ENCODE results near the gene IL1RL2.

- TF ChIP-seq, protein P1, sequence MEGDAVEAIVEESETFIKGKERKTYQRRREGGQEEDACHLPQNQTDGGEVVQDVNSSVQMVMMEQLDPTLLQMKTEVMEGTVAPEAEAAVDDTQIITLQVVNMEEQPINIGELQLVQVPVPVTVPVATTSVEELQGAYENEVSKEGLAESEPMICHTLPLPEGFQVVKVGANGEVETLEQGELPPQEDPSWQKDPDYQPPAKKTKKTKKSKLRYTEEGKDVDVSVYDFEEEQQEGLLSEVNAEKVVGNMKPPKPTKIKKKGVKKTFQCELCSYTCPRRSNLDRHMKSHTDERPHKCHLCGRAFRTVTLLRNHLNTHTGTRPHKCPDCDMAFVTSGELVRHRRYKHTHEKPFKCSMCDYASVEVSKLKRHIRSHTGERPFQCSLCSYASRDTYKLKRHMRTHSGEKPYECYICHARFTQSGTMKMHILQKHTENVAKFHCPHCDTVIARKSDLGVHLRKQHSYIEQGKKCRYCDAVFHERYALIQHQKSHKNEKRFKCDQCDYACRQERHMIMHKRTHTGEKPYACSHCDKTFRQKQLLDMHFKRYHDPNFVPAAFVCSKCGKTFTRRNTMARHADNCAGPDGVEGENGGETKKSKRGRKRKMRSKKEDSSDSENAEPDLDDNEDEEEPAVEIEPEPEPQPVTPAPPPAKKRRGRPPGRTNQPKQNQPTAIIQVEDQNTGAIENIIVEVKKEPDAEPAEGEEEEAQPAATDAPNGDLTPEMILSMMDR (IDR thresholded peaks at IDR 0.05; ENCODE audit: insufficient read depth, low read length): no peak
- TF ChIP-seq POLR2AphosphoS5 (IDR thresholded peaks at IDR 0.05; ENCODE audit: low read depth): no peak
- no peak for TF ChIP-seq REST (IDR thresholded peaks at IDR 0.05; ENCODE audit: insufficient replicate concordance, low read depth)
- no peak for TF ChIP-seq GABPA (IDR thresholded peaks at IDR 0.05; ENCODE audit: low read depth)
- TF ChIP-seq SPI1 (IDR thresholded peaks at IDR 0.05; ENCODE audit: borderline replicate concordance, low read depth): no peak
Measured at GRCh38 chr2:102250278-102250821, 63.5 kb downstream of the IL1RL2 start.

All from HL-60 (cell line).